Measurements from ENCODE around the gene COG7.

Gene COG7

DNA sequence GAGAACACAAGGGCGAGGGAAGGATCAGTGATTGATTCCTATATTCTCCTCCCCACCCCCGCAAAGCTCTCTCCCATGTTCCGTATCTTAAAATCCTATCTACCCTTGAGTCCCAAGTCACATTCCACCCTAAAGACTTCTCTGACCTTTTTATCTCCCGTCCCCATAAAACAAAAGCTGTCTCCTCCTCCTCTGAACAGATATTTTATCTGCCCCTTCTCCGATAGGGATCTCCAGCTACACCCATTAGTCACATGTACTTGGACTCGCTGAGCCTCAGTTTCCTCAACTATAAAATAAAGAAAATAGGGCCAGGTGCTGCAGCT lies 44.5 kb upstream of the COG7 start:
- TF ChIP-seq ZNF629 (tag by site-specific recombination; IDR thresholded peaks at IDR 0.05) (no peak), KLF9 (tag by site-specific recombination; IDR thresholded peaks at IDR 0.05; ENCODE audit: low read depth) (no peak), ZNF660 (tag by site-specific recombination; IDR thresholded peaks at IDR 0.05) (no peak)
- ChIA-PET CTCF (no interaction called here), POLR2A (no interaction called here)
- Histone ChIP-seq H3K36me3 (ENCODE audit: control insufficient read depth in 2 of 2, insufficient read depth in 1 of 2, low read length in 2 of 2) (peaks cover 9 to 47% of the 10 kb centered on the region in 2 experiments; a peak in 2 of 3 replicates), H3K4me3 (ENCODE audit: low read depth, low read length) (no peak overlapping the region), H3K27ac (ENCODE audit: extremely low read depth, low read depth, low read length) (no peak overlapping the region), H3K4me1 (ENCODE audit: control insufficient read depth, insufficient read depth, low read length) (no peaks in the 10 kb centered on the region; the same call in 1 of the 2 replicates), H3K9me3 (ENCODE audit: control insufficient read depth, insufficient read depth, low read depth, low read length) (no peaks in the 10 kb centered on the region)

DNA sequence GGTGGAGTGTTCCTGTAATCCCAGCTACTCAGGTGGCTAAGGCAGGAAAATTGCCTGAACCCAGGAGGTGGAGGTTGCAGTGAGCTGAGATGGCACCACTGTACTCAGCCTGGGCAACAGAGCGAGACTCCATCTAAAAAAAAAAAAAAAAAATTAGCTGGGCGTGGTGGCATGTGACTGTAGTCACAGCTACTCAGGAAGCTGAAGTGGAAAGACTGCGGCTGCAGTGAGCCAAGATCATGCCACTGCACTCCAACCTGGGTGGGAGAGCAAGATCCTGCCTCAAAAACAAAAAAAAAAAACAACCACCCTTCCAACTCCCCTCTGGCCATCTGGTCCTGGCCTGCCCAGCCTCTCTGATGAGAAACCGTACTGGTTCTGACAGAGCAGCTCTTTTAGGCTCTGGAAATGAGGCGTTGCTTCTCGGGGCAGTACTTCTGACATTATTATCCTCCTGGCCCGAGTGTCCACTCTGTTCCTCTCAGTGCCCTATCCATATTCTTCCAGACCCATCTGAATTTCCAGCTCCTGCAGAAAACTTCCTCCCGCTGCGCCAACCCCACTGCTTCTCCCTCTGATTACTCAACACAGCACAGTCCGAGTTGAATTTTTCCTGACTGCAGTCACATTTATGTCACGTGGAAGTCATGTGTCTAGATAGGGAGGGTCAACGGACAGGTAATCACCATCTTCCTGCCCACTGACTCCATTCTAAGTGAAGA lies 44.0 kb upstream of the COG7 start:
- no peak overlapping the region for H3K27ac ChIP-seq (ENCODE audit: extremely low read depth, low read depth, low read length)
- H3K9me3 ChIP-seq (ENCODE audit: control insufficient read depth, insufficient read depth, low read depth, low read length) = no peaks in the 10 kb centered on the region
- ChIA-PET CTCF (no interaction called here), POLR2A (no interaction called here)
- no peak overlapping the region for H3K4me3 ChIP-seq (ENCODE audit: low read depth, low read length)
- H3K36me3 ChIP-seq (ENCODE audit: control insufficient read depth in 2 of 2, insufficient read depth in 1 of 2, low read length in 2 of 2) = peaks cover 9 to 52% of the 10 kb centered on the region in 2 experiments; a peak in 2 of 3 replicates
- no peaks in the 10 kb centered on the region; the same call in 1 of the 2 replicates for H3K4me1 ChIP-seq (ENCODE audit: control insufficient read depth, insufficient read depth, low read length)
- 0 out of 2 replicates have a peak, but pooled peaks have one; percentile 22 for TF ChIP-seq OSR2 (tag by site-specific recombination; IDR thresholded peaks at IDR 0.05)
- TF ChIP-seq, protein P1, sequence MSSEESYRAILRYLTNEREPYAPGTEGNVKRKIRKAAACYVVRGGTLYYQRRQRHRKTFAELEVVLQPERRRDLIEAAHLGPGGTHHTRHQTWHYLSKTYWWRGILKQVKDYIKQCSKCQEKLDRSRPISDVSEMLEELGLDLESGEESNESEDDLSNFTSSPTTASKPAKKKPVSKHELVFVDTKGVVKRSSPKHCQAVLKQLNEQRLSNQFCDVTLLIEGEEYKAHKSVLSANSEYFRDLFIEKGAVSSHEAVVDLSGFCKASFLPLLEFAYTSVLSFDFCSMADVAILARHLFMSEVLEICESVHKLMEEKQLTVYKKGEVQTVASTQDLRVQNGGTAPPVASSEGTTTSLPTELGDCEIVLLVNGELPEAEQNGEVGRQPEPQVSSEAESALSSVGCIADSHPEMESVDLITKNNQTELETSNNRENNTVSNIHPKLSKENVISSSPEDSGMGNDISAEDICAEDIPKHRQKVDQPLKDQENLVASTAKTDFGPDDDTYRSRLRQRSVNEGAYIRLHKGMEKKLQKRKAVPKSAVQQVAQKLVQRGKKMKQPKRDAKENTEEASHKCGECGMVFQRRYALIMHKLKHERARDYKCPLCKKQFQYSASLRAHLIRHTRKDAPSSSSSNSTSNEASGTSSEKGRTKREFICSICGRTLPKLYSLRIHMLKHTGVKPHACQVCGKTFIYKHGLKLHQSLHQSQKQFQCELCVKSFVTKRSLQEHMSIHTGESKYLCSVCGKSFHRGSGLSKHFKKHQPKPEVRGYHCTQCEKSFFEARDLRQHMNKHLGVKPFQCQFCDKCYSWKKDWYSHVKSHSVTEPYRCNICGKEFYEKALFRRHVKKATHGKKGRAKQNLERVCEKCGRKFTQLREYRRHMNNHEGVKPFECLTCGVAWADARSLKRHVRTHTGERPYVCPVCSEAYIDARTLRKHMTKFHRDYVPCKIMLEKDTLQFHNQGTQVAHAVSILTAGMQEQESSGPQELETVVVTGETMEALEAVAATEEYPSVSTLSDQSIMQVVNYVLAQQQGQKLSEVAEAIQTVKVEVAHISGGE (tag by site-specific recombination; conservative IDR thresholded peaks at IDR 0.05; ENCODE audit: low read depth) = no peak

DNA sequence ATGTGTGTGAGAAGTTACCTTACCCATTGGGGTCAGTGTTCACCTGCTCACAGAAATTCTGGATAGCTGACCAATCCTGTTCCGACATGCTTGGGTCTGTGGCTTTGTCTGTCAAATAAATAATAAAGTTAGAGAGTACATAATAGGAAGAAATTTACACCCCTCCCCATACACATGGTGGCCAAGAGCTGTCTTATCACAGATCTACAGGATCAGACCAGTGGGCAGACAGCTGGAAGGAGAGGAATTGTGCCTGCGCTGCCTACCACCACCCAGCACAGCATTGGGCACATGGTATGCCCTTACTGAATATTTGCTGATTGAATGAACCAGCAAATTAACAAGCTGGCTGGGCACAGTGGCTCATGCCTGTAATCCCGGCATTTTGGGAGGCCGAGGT lies 42.7 kb upstream of the COG7 start:
- ChIA-PET CTCF (interaction anchor here (0.6 kb wide), 2 partner anchors 237 to 805 kb away, joined by 3 to 4 read pairs; no protein-coding TSS in a partner anchor), POLR2A (no interaction called here)
- no peak overlapping the region for H3K27ac ChIP-seq (ENCODE audit: extremely low read depth, low read depth, low read length)
- H3K36me3 ChIP-seq (ENCODE audit: control insufficient read depth in 2 of 2, insufficient read depth in 1 of 2, low read length in 2 of 2) = peaks cover 20 to 63% of the 10 kb centered on the region in 2 experiments; a peak in 2 of 3 replicates
- TF ChIP-seq KLF1 (tag by site-specific recombination; IDR thresholded peaks at IDR 0.05) (no peak), SCRT2 (tag by site-specific recombination; IDR thresholded peaks at IDR 0.05) (no peak), ZNF416 (tag by site-specific recombination; IDR thresholded peaks at IDR 0.05) (no peak), ZNF146 (tag by site-specific recombination; IDR thresholded peaks at IDR 0.05) (no peak), FEZF1 (tag by site-specific recombination; IDR thresholded peaks at IDR 0.05) (no peak), ZIC2 (tag by site-specific recombination; IDR thresholded peaks at IDR 0.05) (no peak), ZNF155 (tag by site-specific recombination; IDR thresholded peaks at IDR 0.05) (no peak), ZNF747 (tag by site-specific recombination; IDR thresholded peaks at IDR 0.05) (no peak), KLF9 (tag by site-specific recombination; IDR thresholded peaks at IDR 0.05; ENCODE audit: low read depth) (no peak), ZNF776 (tag by site-specific recombination; IDR thresholded peaks at IDR 0.05; ENCODE audit: borderline replicate concordance) (no peak), ZNF350 (tag by site-specific recombination; IDR thresholded peaks at IDR 0.05) (no peak), ZNF248 (tag by site-specific recombination; IDR thresholded peaks at IDR 0.05) (no peak), ZNF211 (tag by site-specific recombination; IDR thresholded peaks at IDR 0.05; ENCODE audit: low read depth) (no peak)
- TF ChIP-seq, protein P2, sequence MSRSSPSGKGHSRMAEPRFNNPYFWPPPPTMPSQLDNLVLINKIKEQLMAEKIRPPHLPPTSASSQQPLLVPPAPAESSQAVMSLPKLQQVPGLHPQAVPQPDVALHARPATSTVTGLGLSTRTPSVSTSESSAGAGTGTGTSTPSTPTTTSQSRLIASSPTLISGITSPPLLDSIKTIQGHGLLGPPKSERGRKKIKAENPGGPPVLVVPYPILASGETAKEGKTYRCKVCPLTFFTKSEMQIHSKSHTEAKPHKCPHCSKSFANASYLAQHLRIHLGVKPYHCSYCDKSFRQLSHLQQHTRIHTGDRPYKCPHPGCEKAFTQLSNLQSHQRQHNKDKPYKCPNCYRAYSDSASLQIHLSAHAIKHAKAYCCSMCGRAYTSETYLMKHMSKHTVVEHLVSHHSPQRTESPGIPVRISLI (tag by site-specific recombination; IDR thresholded peaks at IDR 0.05) = no peak
- no peaks in the 10 kb centered on the region for H3K9me3 ChIP-seq (ENCODE audit: control insufficient read depth, insufficient read depth, low read depth, low read length)
- H3K4me3 ChIP-seq (ENCODE audit: low read depth, low read length) = no peak overlapping the region
- no peaks in the 10 kb centered on the region; the same call in 1 of the 2 replicates for H3K4me1 ChIP-seq (ENCODE audit: control insufficient read depth, insufficient read depth, low read length)
